Activated CD8-positive, alpha-beta memory T cell treated with anti-CD3 and anti-CD28 coated beads for 36 hours (primary cell): ENCODE measurements around the gene ESYT1. TPM values are rescaled to one million over a fixed set of nuclear protein-coding genes. Genes with fewer than 3 reads are reported as not detected.

ENCODE experiments used
- CTCF ChIA-PET: fragments of 350-600 bp; sonication (Branson Sonifier 250); formaldehyde crosslinking; loops from one replicate; lab custom pipeline; 2021; ENCODE audit warnings: antibody characterized with exemption; lab: Charles Lee
- POLR2A ChIA-PET: fragments of 350-600 bp; sonication (Branson Sonifier 250); formaldehyde crosslinking; loops from one replicate; lab custom pipeline; 2021; ENCODE audit warnings: antibody characterized with exemption; lab: Charles Lee
- total RNA-seq, 2 experiments: library from RNA; stranded (reverse); gene quantifications; one replicate each; pipeline ENCODE4 v1.2.3, GENCODE V29; 2021

The ESYT1 gene, protein sequence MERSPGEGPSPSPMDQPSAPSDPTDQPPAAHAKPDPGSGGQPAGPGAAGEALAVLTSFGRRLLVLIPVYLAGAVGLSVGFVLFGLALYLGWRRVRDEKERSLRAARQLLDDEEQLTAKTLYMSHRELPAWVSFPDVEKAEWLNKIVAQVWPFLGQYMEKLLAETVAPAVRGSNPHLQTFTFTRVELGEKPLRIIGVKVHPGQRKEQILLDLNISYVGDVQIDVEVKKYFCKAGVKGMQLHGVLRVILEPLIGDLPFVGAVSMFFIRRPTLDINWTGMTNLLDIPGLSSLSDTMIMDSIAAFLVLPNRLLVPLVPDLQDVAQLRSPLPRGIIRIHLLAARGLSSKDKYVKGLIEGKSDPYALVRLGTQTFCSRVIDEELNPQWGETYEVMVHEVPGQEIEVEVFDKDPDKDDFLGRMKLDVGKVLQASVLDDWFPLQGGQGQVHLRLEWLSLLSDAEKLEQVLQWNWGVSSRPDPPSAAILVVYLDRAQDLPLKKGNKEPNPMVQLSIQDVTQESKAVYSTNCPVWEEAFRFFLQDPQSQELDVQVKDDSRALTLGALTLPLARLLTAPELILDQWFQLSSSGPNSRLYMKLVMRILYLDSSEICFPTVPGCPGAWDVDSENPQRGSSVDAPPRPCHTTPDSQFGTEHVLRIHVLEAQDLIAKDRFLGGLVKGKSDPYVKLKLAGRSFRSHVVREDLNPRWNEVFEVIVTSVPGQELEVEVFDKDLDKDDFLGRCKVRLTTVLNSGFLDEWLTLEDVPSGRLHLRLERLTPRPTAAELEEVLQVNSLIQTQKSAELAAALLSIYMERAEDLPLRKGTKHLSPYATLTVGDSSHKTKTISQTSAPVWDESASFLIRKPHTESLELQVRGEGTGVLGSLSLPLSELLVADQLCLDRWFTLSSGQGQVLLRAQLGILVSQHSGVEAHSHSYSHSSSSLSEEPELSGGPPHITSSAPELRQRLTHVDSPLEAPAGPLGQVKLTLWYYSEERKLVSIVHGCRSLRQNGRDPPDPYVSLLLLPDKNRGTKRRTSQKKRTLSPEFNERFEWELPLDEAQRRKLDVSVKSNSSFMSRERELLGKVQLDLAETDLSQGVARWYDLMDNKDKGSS
- total RNA-seq: 100 to 1,000 TPM; 193 to 196 TPM

DNA sequence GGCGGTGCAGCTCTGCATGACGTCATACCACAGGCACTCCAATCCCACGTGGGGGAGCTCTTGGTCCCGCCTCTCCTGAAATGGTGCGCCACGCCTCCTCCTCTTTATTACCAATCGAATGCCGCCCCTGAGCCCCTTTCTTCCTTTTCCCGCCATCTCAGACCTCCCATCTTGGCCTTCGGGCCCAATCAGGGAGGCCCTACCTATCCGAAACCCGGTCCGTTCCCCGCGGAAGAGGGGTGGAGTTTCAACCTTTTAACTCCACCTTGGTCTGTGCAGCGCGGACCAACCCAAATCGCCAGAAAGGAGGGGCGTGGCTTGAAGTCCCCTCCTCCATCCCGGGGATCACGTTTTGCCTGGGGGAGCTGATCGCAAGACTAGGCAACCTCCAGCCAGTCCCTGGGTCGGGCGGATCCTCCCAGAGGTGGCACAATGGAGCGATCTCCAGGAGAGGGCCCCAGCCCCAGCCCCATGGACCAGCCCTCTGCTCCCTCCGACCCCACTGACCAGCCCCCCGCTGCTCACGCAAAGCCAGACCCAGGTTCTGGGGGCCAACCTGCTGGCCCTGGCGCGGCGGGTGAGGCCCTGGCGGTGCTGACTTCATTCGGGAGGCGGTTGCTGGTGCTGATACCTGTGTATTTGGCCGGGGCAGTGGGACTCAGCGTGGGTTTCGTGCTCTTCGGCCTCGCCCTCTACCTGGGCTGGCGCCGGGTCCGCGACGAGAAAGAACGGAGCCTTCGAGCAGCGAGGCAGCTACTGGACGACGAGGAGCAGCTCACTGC, at the start of gene ESYT1:
Gene ESYT1, plus strand, starts transcription at position 380 of the 782 bp plus-strand sequence. Its CDS starts 53 bp downstream, at position 433.
- ChIA-PET CTCF (interaction anchor here (1.3 to 3.6 kb wide), 5 partner anchors 9 to 65 kb away, joined by 3 to 27 read pairs (median 9); partner anchors contain the start of genes MYL6, MYL6B, SMARCC2 and ZC3H10), POLR2A (interaction anchor here (0.9 to 2.4 kb wide), 6 partner anchors 10 to 62 kb away, joined by 6 to 36 read pairs (median 12); partner anchors contain the start of genes MYL6, PA2G4, RPL41 and SMARCC2)

DNA sequence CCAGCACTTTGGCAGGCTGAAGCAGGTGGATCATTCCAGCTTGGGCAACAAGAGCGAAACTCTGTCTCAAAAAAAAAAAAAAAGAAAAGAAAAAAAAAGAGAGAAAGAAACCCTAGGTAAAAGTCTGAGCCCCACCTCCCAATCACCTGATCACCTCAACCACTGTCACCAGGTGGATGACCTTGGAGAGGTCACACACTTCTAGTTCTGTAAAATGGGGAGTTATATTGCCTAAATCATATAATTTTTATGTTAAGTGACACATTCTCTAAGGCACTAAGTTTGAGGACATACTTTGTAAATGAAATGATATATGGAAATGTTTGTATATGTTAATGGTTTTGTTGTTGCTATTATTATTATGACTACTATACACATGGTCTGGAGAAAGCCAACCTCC, 49.6 kb upstream of the ESYT1 start:
- ChIA-PET CTCF (interaction anchor here (0.6 to 1.5 kb wide), 3 partner anchors 23 to 334 kb away, joined by 3 to 5 read pairs (median 3); no protein-coding TSS in a partner anchor), POLR2A (no interaction called here)

DNA sequence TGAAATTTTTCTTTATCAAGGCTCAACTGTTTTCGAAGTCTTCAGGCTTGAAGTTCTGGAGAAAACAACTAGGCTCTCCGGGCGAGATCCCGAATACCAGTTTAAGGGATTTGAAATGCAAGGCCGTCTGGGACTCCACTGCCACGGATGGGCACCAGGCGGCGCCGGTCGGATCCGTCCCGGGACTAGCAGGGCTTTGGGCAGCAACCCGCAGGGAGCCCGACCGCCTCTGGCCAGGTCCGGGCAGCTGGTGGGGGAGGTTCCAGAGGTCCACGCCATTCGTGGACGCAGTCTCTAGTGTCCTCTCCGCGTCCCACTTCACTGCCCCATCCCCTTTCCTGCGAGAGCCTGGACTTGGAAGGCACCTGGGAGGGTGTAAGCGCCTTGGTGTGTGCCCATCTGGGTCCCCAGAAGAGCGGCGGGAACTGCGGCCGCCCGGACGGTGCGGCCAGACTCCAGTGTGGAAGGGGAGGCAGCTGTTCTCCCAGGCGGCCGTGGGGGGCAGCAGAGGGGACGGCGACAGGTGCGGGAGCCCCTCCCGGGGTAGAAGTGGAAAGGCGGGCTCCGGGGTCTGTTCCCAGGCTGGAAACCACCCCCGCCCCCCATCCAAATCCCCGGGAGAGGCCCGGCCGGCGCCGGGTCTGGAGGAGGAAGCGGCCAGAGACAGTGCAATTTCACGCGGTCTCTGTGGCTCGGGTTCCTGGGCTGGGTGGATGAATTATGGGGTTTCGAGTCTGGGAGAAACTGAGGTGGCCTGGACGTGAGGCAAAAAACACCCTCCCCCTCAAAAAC, 48.9 kb upstream of the ESYT1 start:
- ChIA-PET CTCF (interaction anchor here (0.8 to 3.0 kb wide), 5 partner anchors 23 to 110 kb away, joined by 3 to 20 read pairs (median 5); partner anchors contain the start of genes PA2G4, RAB5B and SMARCC2), POLR2A (interaction anchor here (0.6 to 1.0 kb wide), 2 partner anchors 25 to 59 kb away, joined by 3 read pairs; partner anchors contain the start of gene PA2G4)

DNA sequence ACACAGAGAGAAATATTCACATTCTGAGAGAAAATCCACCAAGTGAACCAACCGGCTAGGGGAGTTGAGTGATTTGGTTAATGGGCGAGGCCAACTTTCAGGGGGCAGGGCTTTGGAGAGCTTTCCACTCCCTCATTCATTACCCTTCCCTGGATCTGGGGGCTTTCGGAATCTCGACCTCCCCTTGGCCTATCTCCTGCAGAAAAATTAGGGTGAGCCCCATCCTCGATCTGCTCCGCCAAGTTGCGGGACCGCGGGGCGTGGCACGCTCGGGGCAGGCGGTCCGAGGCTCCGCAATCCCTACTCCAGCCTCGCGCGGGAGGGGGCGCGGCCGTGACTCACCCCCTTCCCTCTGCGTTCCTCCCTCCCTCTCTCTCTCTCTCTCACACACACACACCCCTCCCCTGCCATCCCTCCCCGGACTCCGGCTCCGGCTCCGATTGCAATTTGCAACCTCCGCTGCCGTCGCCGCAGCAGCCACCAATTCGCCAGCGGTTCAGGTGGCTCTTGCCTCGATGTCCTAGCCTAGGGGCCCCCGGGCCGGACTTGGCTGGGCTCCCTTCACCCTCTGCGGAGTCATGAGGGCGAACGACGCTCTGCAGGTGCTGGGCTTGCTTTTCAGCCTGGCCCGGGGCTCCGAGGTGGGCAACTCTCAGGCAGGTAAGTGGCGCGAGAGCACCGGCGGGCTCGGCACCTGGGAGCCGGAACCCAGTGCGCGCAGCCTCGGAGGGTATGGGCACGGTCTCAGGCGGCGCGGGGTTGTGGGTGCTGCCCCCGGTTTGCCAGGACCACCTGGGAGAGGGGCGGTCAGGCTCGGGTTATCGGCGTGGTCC, 48.1 kb upstream of the ESYT1 start, which contains the start of gene ERBB3:
Gene ERBB3, plus strand, starts transcription at position 443 of the 833 bp plus-strand sequence. Its CDS starts 136 bp downstream, at position 579.
- ChIA-PET CTCF (interaction anchor here (0.6 to 3.0 kb wide), 5 partner anchors 22 to 133 kb away, joined by 4 to 20 read pairs (median 5); partner anchors contain the start of genes PA2G4 and SMARCC2), POLR2A (interaction anchor here (0.6 to 1.0 kb wide), 3 partner anchors 24 to 60 kb away, joined by 3 read pairs; partner anchors contain the start of gene PA2G4)

DNA sequence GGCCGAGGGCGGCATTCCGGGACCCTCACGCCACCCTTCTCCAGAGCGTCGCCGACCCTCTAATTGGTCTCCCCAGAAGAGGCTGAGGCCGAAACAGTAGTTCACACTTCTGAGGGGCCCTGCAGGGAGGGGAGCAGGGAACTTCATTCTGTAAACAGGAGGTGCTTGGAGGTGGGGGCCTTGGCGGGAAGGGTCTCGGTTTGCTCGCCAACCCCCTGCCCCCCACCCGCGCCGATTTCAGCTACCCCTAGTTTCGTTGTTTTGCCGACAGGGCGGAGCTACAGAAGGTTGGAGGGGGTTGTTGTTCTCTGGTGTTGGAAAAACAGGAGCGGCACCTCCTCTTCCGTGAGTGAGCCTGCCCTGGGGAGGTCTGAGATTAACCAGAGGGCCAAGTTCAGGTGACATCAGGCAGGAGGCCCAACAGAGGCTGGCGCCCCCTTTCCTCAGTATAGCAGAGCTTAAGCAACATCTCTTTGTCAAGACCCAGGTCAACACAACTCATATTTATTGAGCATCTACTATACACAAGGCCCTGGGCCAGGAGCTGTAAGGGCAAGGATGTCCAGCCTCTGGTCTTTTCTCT, 47.4 kb upstream of the ESYT1 start:
- CTCF ChIA-PET: interaction anchor here (0.6 to 3.0 kb wide), 3 partner anchors 24 to 132 kb away, joined by 3 to 20 read pairs (median 4); partner anchors contain the start of gene PA2G4
- POLR2A ChIA-PET: no interaction called here

DNA sequence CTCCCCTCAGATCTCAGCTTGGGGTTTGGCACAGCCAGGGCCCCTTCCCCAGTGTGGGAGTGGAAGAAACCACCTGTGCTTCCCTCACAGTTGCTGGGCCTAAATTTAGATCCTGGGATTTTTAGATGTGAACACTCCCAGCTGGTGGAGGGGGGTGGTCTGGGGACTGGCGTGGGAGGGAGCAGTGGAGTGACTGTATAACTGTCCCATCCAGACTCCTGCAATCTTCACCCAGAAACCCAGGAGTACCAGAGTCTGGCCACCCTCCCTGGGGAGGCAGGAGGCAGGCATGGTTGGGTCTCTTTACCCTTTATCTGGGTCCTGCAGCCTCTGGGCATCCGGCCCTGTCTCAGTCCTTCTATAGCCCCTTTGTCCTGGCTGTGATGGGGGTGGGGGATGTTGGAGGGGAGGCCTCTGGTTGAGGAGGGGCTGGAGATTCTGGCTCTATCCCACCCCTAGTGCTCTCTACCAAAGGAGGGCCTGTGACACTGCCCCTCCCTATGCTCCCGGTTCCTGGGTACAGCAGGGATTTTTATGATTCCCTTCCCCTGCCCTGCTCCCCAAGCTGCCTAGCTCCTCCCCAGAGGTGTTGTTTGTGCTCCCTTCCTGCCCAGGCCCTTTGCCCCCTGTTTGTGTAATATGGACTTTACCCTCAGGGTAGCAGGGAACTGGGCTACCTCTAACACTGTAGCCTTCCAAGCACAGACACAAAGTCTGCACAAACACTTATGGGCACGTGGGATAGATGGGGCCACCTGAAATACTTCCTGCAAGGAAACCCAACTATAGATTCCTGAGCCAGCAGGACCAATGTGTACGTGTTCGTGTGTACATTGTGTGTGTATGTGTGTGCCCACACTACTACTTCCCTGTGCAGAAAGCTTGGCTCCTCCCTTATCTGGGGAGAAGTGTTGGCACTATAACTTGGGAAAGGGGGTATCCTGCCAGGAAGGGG, 46.4 kb upstream of the ESYT1 start:
- CTCF ChIA-PET: interaction anchor here (0.6 to 3.0 kb wide), 4 partner anchors 23 to 1585 kb away, joined by 3 to 20 read pairs (median 3); partner anchors contain the start of gene PA2G4
- POLR2A ChIA-PET: no interaction called here

DNA sequence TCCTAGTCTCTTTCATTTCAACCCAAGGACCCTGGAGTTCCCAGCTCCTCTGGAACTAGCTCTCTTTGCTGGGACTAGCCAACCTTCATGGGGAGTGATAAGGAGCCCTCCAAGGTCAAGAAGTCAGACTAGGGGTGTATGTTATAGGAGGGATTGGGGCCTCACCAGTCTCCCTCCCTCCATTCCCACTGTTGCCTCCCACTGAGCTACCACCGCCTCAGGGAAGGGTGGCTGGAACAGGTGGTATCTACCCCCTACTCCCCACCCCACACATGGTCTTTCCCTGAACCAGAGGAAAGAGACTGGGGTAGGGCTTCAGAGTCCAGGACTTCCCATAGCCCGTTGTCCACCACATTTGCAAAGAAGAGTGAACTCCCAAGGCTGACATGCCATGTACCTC, 45.7 kb upstream of the ESYT1 start:
- ChIA-PET POLR2A (no interaction called here), CTCF (no interaction called here)

DNA sequence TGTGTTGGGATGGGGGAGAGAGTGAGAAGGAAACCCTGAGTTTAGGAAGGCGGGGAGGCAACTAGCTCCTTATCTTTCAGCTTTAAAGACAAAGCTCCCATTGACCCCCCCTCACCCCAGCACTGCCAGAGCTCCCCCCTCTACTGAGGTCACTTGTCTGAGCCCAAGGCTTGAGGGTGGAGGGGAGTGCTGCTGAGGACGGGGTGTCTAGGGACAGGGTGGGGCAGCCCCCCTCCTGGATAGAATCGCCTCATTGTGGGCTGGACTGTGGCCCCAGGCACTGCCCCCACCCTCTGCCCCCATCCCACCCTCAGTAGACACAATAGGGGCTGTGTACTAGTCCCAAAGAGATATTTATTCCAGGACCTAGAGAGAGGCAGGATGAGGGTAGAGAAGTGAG, 45.1 kb upstream of the ESYT1 start:
- ChIA-PET POLR2A (no interaction called here), CTCF (no interaction called here)

DNA sequence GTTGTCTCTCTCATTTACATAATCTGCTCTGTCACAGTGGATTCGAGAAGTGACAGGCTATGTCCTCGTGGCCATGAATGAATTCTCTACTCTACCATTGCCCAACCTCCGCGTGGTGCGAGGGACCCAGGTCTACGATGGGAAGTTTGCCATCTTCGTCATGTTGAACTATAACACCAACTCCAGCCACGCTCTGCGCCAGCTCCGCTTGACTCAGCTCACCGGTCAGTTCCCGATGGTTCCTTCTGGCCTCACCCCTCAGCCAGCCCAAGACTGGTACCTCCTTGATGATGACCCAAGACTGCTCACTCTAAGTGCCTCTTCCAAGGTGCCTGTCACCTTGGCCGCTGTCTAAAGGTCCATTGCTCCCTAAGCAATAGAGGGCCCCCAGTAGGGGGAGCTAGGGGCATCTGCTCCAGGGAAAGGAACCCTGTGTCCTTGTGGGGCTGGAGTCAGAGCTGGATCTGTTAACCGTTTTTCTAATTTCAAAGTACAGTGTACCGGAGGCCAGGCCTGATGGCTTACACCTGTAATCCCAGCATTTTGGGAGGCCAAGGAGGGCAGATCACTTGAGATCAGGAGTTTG, 43.0 kb upstream of the ESYT1 start:
- POLR2A ChIA-PET: interaction anchor here (1.6 kb wide), 1 partner anchor 19 kb away, joined by 4 read pairs; the partner anchor contains the start of gene PA2G4

DNA sequence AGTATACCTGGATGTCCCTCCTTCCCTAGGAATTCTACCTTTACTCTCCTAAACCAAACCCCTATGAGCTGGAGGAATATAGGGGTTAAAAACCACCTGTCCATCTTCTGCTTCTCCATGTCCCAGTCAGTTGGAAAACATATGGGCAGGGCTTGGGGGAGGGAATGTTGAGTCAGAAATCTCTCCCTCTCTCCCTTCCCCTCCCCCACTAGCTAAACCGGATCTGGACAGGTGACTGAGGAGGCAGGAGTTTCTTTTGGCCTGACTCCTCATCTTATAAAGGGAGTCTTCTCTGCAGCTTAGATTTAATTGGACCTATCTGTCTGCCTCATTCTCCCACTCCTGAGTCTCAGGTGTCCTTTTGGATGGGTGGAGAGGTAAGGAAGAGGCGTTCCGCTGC, 42.0 kb upstream of the ESYT1 start:
- ChIA-PET CTCF (interaction anchor here (0.5 to 1.4 kb wide), 4 partner anchors 19 to 348 kb away, joined by 3 to 4 read pairs (median 4); no protein-coding TSS in a partner anchor), POLR2A (interaction anchor here (0.6 kb wide), 1 partner anchor 66 kb away, joined by 4 read pairs; the partner anchor contains the start of gene MYL6B)

More for the DNA sequence above, 43.0 kb upstream of the ESYT1 start:
- CTCF ChIA-PET: interaction anchor here (0.8 to 1.4 kb wide), 7 partner anchors 11 to 75 kb away, joined by 3 to 7 read pairs (median 3); partner anchors contain the start of gene PA2G4

DNA sequence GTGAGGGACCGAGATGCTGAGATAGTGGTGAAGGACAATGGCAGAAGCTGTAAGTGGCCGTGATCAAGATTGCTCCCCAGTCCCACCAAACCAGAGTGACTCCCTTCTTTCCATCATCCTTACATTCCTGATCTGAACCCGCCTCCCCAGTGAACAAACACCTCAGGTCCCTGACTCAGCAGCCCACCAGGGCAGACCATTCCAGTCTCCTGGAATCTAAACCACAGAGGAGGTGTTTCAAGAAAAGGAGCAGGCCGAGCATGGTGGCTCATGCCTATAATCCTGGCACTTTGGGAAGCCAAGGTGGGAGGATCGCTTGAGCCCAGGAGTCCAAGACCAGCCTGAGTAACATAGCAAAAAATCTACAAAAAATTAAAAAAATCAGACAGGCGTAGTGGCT, 41.5 kb upstream of the ESYT1 start:
- ChIA-PET POLR2A (interaction anchor here (0.6 kb wide), 1 partner anchor 65 kb away, joined by 4 read pairs; the partner anchor contains the start of gene MYL6B), CTCF (interaction anchor here (0.5 to 1.4 kb wide), 5 partner anchors 20 to 348 kb away, joined by 3 to 4 read pairs (median 3); no protein-coding TSS in a partner anchor)

DNA sequence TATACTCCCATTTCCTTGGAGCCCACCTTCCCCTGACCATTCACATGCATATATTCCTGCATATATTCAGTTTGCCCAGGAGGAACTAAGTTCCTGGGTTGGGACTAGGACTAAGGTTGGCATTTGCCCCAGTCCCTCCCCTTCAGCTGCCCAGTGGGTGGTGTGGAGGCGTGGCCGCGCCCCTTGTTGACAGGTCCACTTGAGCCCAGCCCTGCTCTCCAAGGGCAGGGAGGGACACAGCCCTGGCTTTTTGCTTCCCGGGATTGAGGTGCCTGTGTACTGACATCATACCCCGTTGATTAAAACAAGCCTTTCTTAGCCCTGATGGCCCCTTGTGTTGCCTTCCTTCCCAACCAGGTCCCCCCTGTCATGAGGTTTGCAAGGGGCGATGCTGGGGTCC, 40.8 kb upstream of the ESYT1 start:
- CTCF ChIA-PET: interaction anchor here (0.6 to 0.7 kb wide), 2 partner anchors 23 to 166 kb away, joined by 3 read pairs; no protein-coding TSS in a partner anchor
- POLR2A ChIA-PET: no interaction called here

DNA sequence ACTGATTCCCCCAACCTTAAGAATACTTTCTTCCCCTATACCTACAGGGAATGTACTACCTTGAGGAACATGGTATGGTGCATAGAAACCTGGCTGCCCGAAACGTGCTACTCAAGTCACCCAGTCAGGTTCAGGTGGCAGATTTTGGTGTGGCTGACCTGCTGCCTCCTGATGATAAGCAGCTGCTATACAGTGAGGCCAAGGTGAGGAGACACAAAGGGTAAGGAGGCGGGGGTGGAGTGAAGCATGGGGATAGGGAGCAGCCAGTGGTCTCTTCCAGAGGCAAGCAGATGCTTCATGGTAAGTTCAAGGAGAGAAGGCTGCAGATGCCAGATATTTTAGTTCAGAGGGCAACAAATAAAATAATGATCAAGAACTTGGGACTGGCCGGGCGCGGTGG, 30.3 kb upstream of the ESYT1 start:
- ChIA-PET CTCF (no interaction called here), POLR2A (no interaction called here)

DNA sequence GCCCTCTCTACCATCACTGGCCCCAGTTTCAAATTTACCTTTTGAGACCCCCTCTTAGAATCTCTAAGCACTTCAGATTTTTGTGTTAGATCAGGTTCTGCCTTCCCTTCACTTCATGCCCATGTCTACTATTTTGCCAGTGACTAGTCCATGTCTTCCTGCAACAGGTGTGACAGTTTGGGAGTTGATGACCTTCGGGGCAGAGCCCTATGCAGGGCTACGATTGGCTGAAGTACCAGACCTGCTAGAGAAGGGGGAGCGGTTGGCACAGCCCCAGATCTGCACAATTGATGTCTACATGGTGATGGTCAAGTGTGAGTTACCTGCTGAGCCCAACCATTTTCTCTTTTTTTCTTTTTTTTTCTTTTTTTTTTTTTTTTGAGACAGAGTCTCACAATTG, 29.5 kb upstream of the ESYT1 start:
- ChIA-PET POLR2A (no interaction called here), CTCF (no interaction called here)
